HG03342 (cell line): Measurements from ENCODE around the gene KCNH4.
"Not testable (repeated sequence)": the region's sequence is repeated elsewhere in the genome, so short reads cannot be mapped to it uniquely, and the experiment has no call there.

Experiments used
- ATAC-seq: cut with Tn5 transposase; IDR thresholded peaks from one replicate; pipeline ENCODE4 v1.9.1; 2021; ENCODE audit warnings: mild to moderate bottlenecking, moderate library complexity; ENCODE audit not compliant: unreplicated experiment

KCNH4 gene

DNA sequence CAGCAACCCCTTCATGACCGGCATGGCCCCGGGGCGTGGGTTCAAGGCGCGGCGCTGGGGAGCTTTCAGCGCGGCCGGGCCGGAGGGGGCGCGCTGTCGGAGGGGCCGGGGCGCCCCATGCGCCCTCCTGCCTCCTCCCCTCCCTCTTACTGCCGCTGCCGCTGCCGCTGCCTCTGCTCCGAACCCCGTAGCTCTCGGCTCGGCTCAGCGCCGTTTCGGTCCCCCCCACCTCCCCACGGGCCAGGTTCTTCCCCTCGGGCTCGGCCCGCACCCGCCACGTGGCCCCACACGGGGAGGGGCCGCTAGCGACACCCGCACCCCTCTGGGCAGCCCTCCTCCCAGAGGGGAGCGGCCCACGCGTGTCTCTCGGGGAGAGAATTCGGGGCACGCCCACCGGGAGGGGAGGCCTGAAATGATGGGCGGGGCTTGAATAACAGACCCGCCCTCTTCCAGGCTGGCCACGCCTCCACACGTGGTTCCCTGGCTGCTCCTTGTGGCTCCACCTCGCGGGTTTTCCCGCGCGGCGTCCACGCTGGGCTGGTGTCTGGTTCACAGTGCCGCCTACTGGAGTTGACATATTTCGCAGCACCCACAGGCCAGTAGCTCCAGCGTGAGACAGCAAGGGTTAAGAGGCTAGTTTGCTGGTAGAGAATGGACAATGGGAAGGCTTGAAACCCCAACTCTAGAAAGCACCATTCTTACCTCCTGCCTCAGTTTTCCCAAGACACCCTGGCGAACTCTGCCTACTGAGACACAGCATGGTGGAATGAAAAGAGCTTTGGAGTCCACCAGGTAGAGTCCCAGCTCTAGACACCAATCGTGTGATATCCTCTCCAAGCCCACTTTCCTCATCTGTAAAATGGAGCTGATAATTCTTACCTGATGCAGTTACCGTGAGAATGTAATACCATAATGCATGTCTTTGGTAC, at the start of gene KCNH4:
Gene KCNH4, minus strand, starts transcription at position 221 of the 929 bp plus-strand sequence. Its CDS starts 197 bp downstream, at position 24.
- ATAC-seq: peak; percentile 47

DNA sequence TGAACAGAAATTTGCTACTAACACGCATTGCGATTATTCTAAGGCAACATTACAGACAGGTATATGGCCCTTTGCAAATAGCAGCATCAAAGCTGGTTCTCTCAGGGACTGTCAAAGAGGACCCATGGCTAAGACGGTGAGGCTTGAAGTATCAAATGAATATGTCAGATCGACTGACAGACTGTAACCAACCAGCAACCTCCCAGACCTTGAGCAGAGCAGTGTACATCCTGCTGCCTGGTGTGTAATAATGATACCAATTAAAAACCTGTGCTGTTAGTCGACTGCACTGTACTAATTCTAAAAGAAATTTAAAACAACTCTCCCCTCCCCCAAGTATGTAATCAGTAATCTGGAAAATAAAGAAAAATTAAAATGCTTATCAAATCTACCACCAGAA, 49.3 kb upstream of the KCNH4 start:
- ATAC-seq: no peak

DNA sequence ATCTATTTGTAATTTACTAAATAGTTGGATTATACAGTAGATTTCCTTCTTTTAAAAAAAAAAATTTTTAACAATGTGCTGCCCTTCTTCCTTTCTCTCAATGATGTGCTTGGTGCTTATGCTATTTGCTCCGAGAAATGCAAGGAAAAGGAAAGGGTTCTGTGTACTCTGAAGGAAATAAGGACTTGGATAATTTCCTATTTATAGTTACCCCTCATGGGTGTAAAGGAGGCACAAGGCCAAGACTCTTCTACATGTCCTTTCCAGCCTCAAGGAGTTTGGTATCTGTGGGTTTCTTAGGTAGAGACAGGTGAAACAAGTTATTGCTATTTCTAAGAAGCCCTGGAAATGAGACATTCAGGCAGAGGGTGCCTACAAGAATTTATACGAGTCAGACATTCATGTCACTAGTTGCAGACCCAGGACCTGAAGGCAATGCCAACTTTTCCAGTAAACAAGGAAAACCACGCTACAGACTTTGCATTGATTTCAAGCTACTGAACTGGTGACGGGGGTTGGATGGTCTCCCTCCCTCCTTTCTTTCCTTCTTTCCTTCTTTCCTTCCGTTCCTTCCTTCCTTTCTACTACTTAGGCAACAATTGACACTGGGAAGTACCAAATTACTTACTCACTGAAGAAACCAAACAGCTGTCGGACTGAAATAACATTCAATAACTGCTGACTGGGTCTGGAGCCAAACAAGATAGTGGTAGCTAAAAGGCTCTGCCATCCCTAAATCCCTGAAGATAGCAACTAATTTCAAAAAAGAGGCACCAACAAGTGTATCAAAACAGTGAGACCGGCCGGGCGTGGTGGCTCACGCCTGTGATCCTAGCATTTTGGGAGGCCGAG, 47.1 kb upstream of the KCNH4 start:
- no peak for ATAC-seq

DNA sequence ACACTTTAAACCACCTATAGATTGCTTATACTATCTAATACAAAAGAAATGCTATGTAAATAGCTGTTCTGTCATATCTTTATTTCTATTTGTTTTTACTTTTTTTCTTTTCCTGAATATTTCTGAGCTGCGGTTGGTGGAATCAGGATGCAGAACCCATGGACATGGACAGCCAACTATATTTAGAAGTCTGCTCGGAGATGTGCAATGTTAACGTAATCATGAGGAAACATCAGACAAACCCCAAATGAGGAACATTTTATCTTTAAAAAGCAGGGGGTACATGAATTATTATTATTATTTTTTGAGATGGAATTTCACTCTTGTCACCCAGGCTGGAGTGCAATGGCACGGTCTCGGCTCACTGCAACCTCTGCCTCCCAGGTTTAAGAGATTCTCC, 44.7 kb upstream of the KCNH4 start:
- ATAC-seq: no peak

DNA sequence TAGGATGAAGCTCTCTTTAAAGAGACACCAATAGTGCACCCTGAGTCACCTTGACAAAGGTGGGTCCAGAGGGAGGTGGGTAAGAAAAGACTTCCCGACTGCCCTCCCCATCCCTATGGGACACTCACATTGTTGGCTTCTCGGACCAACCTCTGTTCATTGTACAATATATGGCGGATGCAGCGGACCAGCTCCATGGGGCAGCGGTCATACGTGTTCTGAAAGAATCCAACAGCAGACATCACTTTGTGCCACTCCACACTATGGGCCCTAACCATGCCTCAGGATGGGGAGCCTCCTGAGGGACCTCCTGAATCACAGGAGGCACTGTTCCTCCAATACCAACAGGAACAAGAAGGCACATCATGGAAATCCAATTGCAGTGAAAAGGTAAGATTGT, 43.7 kb upstream of the KCNH4 start:
- no peak for ATAC-seq

DNA sequence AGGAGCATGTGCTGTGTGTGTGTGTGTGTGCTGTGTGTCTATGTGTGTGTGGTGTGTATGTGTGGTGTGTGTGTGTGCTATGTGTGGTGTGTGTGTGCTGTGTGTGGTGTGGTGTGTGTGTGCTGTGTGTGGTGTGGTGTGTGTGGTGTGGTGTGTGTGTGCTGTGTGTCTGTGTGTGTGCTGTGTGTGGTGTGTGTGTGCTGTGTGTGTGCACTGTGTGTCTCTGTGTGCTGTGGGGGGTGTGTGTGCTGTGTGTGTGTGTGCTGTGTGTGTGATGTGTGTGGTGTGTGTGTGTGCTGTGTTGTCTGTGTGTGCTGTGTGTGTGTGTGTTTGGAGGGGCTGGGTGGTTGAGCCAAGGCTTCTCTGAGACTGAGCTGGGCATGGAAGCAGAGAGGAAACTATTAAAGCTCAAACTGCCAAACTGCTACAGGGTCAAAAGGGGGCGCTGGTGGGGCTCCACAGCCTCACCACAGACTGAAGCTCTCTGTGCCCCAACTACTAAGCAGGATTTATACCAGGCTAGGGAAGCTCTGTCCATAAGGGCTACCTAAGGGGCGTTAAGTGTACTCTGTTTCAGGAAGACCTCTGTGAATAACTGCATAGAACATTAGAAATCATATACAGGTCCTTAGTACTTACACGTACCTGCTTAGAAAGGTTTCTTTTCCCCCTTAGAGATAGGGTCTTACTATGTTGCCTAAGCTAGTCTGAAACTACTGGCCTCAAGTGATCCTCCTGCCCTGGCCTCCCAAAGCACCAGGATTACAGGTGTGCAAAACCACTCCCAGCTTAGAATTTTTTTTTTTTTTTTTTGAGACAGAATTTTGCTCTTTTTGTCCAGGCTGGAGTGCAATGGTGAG, 41.2 kb upstream of the KCNH4 start:
- ATAC-seq: no peak

DNA sequence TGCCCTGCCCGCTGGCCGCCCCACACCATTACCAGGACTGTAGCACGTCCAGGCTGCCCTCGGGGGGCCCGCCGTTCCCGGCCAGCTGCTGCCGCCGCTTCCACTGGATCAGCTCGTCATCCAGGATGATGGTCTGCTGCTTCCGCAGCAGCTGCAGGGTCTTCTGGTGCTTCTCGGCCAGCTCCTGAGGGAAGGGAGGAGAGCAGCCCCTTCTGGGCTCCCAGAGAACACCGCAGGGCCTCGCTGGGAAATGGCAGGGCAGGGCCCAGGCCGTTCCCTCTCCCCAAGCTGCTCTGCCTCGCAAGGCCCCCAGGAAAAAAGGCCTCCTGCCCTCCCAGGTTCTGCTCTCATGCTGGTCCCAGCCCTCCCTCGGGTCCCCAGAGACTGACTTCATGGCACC, 38.3 kb upstream of the KCNH4 start:
- ATAC-seq: not testable (repeated sequence)

DNA sequence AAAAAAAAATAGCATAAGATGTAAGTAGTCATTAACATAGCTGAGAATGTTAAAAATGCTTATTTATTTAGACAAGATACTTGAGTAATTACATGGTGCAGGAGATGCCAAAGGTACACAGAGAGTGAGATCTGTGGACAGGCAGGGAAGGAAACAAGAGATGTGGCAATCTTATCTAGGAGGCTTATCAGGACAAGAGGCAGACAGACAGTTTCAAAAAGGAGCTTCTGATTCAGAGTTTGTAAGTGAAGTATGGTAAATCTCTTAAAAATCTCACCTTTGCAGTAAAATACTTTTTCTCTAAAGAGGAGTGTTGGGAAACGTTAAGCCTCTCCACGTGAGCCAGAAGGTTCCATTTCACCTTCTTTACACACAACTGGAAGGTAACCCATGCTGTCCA, 33.2 kb upstream of the KCNH4 start:
- no peak for ATAC-seq

DNA sequence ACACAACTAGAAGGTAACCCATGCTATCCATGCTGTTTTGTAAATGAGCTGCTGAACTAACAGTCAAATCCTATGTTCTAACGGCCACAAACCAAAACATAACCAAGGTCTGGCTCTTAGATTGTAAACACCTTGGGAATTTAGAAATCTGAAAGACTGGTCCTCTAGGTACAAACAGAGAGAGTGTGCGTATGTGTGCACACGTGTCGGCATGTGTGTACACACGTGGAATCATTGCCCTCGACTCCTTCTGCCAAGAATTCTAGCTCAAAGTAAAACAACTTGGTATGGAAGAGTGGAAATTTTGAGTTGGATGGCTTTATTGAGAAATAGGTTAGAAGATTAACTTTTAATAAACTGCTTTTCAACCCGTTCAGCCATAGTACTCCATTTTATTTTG, 31.4 kb upstream of the KCNH4 start:
- no peak for ATAC-seq

DNA sequence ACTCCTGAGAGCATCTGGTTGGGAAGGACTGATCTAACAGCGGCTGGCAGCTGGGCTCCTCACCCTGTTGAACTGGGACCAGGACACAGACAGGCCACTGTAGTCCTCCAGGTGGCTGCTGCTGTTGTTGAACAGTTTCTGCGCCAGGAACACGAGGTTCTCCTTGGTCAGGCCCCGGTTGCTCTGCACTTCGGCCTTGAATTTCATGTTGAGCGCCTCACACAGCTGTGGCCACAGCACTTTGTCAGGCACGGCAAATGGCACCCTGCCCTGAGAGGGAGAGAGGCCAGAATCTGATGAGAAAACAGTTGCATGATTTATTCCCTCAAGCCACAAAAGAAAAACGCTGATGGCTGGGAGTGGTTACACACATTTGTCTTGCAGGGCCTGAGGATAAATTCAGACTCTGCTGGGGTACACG, 31.0 kb upstream of the KCNH4 start:
- ATAC-seq: not testable (repeated sequence)

DNA sequence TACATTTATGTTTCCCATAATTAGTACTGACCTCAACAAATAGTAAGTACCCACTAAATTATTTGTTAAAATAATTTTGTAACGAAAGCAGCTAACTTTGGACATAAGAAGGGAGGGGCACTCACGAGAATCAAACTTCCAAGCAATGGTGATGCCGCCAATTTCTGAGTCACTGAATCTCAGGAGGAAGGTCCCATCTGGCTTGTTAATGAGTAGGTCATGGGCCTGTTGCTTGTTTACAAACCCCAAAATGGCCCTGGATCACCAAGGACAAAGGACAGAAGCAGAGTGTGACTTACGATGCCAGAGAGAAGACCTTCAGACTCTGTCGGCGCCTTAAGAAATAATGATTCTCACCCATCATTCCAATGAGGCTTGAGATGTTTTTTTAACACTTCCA, 29.1 kb upstream of the KCNH4 start:
- no peak for ATAC-seq

DNA sequence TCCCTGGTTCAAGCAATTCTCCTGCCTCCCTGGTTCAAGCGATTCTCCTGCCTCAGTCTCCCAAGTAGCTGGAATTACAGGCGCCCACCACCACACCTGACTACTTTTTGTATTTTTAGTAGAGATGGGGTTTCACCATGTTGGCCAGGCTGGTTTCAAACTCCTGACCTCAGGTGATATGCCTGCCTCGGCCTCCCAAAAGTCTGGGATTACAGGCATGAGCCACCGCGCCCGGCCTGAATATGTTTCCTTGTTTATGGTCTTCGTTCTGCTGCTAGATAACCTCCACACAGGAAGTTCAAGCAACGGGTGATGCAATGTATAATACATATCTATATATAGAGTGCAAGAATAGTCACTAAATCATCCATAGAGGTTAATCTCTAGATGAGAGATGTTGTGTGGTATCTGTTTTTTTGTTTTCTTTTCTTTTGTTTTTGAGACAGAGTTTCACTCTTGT, 25.2 kb upstream of the KCNH4 start:
- ATAC-seq: not testable (repeated sequence)

DNA sequence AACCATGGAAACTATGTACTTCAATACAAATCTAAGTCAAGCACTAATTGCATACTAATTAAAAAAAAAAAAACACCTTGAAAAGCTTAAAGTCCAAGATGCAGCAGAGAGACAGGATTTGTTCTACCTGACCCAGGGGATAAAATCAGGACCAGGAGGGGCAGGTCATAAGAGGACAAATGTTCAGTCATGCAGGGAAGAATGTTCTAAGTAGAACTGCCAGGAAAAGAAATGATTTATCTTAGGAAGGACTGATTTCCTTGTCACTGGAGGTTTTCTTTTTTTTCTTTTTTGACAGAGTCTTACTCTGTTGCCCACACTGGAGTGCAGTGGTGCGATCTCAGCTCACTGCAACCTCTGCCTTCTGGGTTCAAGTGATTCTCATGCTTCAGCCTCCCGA, 22.4 kb upstream of the KCNH4 start:
- no peak for ATAC-seq

DNA sequence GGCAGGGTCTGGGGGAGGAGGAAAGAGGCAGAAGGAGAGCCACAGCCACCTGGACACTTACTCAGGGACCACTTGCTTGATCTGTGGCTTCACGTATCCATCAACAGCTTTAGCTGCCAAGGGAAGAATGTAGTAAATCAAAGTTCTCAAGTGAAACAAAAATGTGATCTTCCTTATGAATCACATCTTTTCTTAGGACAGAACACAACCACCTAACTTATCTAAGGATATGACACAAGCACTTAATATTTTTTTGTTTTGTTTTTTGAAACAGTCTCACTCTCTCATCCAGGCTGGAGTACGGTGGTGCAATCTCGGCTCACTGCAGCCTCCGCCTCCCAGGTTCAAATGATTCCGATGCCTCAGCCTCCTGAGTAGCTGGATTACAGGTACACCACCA, 21.8 kb upstream of the KCNH4 start:
- no peak for ATAC-seq

DNA sequence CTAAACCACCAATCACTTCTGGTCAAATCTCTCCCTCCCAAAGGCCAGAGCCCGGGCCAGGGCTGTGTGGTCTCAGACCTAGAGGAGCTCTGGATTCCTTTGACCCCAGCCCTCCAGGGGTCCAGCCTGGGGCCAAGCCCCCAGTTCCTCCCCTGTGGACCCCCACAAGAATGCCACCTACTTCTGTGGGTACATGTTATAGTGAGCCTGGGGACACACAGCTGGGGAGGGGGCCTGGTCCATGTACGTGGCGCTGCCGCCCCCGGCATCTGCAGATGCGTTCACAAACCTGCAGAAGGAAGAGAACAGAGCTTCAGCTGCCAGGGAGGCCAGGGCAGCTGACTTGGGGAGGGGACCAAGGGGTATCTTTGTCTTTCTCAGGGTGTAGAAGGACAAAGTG, 21.2 kb upstream of the KCNH4 start:
- no peak for ATAC-seq

DNA sequence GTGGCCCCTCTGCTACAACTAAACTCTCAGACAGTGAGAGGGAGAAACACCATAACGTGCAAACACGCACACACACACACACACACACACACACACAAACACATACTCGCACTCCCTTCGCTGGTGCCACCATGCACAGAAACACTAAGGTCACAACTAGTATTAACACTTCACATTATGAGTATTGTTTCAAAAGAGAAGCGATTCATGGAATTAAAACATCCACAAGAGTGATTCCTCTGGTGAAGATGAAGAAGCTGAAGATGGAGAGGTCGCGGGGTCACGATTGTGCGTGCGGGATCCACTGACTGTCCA, 20.5 kb upstream of the KCNH4 start:
- ATAC-seq: no peak

DNA sequence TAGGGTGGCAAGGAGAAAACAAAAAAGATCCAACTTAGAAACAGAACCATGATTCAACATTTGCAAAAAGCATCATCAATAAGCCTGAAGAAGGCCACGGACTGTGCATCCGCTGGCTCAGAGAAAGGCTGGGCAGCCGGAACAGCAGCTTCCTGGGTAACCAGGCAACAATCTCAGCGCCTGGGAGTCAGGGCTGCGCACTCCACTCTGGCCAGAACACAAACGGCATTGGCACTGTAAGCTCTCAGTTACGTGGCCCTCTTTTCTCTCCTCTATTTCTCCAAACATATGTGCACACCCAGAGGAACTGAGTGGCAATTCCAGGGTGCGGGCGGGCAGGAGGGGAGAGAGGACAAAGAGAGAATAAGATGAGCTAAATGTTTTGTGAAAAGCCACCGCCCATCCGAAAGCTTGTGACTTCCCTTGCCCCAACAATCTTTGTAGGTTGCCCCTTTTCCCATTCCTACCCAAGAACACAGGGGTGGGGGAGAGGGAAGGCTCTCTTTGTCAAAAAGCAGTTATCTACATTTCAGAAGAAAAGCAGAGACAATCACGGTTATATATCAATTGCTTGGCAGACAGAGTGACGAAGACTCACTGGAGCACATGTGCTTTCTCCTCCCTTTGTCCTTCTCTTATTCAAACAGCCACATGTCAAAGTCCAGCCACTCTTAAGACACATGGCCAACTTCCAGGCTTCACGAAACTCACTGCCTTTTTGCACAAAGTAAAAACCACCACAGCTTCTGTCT, 19.9 kb upstream of the KCNH4 start:
- no peak for ATAC-seq

DNA sequence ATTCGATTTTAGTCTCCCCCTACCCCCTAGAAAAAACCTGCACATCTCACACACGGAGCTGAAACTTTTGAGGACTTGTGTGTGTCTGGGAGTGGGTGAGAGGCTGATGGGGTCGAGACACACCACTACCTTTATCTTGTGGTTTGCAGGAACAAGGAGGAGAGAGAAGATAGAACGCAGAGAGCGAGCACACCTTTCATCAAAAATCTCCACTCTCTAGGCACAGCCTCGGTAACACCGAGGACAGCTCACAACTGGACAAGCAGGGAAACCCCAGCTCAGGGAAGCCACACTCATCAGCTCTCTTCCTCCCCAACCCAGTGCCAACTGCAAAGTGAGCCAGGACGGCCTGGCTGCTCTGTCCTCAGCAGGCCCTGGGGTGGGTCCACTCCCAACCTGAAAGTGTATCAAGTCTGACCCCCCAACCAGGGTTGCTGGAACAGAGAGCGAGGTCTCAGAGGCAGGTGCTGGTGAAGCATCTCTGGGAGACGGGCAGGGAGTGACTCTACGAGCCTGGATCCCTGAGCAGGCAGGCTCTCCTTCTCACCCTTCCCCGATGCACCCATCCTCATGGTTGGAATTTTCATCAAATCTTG, 18.6 kb upstream of the KCNH4 start:
- ATAC-seq: no peak

DNA sequence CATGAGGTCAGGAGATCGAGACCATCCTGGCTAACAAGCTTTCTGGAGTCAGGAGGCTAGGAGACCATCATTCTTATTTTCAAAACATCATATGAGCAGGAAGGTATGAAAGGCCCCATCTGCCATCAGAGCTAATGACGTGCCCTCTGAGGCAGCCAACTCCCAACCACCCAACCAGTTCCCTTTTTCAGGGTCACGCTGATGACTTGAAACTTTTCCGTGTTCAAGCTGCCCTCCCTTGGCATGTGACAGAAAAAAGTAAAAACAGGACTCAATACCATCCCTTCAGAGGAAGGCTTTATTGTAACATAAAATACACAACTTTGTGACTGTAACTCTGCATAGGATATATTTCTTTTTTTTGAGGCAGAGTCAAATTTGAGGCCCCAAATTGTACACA, 18.0 kb upstream of the KCNH4 start:
- no peak for ATAC-seq
